ENCODE measurements around the gene KCNAB1.

- TF ChIP-seq SUZ12 (IDR thresholded peaks at IDR 0.05), result no peak
- TF ChIP-seq ELF4 (IDR thresholded peaks at IDR 0.05), result no peak
- no peak for TF ChIP-seq L3MBTL2 (conservative IDR thresholded peaks at IDR 0.05)
- TF ChIP-seq FOXK2 (IDR thresholded peaks at IDR 0.05), result no peak
These were observed 344.8 kb downstream of the KCNAB1 start for GRCh38 chr3:156465194-156465593.

Measured in HEK293T (cell line).